ENCODE measurements around the gene VPS25.
"Not testable (repeated sequence)": the region's sequence is repeated elsewhere in the genome, so short reads cannot be mapped to it uniquely, and the experiment has no call there.

The VPS25 gene

DNA sequence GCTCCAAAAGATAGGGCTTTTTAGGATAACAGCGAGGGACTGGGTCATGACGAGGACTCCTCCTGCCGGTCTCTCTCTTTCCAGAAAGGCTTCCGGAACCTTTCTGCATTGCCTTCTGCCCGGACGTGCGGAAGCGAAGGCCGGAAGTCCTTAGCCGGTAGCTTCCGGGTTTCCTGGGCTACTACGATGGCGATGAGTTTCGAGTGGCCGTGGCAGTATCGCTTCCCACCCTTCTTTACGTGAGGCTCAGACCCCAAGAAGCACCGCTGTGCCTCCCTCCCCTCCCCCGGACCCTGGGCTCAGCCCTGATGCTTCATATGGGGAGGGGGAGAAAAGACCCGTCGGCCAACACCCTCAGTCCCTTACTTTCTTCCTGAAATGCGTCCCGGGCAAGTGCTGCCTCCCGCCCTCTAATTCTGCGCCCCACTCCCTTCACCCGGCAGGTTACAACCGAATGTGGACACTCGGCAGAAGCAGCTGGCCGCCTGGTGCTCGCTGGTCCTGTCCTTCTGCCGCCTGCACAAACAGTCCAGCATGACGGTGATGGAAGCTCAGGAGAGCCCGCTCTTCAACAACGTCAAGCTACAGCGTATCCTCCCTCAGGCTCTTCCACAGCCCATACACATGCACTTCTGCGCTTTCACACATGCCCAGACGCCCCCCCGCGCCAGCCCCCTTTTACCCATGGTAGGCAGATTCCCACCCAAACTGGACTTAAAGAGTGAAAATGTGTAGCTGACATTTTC, at the start of gene VPS25:
TSS of gene VPS25 (plus strand) at position 160 of the 746 bp plus-strand sequence. CDS start at position 187, 27 bp downstream.
- DNase-seq: peak; percentile 80

DNA sequence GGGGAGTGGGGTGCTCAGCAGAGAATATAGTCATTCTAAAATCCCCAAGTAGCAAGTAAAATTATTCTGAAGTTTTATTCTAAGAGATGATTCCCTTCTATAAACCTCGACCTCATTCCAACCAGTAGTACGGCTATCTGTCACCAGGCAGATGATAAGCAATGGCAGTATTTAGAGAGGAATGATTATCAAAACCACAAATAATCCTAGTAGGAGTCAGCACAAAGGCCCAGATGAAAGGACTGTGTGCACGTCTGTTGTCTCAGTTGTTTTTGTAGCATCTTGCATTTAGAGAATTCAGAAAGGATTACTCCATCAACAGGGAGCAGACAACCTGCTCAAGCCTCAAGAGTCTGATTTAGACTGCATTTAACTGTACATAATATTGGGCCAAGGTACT, 49.6 kb upstream of the VPS25 start:
- no peak for DNase-seq

GRCh38 chr17:42725143-42725542, 48.1 kb upstream of the VPS25 start:
- no peak for DNase-seq

GRCh38 chr17:42740699-42741098, 32.5 kb upstream of the VPS25 start:
- DNase-seq: no peak

DNA sequence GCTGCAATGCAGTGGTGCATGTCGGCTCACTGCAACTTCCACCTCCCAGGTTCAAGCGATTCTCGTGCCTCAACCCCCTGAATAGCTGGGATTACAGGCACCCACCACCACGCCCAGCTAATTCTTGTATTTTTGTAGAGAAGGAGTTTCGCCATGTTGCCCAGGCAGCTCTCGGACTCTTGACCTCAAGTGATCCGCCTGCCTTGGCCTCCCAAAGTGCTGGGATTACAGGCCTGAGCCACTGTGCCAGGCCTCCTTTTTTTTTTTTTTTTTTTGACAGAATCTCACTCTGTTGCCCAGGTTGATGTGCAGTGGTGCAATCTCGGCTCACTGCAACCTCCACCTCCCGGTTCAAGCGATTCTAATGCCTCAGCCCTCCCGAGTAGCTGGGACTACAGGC, 30.3 kb upstream of the VPS25 start:
- DNase-seq: not testable (repeated sequence)

GRCh38 chr17:42743595-42744282, 29.5 kb upstream of the VPS25 start:
- DNase-seq: no peak

- DNase-seq: peak; percentile 50
Measured at GRCh38 chr17:42744283-42744805, 28.9 kb upstream of the VPS25 start.

GRCh38 chr17:42744806-42745617, 28.2 kb upstream of the VPS25 start, which contains the start of gene EZH1:
EZH1 (minus strand) TSS chr17:42745040; CDS start chr17:42728941, 16,099 bp downstream.
- DNase-seq: peak; percentile 74

DNA sequence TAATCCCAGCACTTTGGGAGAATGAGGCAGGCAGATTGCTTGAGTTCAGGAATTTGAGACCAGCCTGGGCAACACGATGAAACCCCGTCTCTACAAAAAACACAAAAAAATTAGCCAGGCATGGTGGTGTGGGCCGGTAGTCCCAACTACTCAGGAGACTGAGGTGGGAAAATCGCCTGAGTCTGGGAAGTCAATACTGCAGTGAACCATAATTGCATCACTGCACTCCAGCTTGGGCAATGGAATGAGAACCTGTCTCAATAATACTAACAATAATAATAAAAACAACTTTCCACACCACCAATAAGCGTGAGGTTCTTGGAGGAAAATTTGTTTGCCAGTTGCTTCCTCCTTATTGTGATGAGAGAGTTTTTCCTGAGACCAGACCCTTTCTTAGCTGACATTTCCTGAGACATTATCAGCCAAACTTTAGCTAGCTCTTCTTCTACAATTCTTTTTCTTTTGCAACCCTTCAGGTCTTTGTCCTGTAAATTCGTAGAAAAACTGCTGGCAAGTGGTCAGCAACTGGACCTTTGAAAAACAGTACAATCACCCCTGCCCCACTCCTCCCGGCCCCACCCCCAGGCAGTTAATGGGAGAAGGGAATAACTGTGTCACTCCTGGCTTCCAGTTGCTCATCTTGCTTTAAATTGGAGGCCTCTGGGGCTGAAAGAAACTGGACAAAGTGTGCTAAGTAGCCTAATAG, 24.9 kb upstream of the VPS25 start:
- no peak for DNase-seq

GRCh38 chr17:42748908-42749798, 24.1 kb upstream of the VPS25 start:
- no peak for DNase-seq

DNA sequence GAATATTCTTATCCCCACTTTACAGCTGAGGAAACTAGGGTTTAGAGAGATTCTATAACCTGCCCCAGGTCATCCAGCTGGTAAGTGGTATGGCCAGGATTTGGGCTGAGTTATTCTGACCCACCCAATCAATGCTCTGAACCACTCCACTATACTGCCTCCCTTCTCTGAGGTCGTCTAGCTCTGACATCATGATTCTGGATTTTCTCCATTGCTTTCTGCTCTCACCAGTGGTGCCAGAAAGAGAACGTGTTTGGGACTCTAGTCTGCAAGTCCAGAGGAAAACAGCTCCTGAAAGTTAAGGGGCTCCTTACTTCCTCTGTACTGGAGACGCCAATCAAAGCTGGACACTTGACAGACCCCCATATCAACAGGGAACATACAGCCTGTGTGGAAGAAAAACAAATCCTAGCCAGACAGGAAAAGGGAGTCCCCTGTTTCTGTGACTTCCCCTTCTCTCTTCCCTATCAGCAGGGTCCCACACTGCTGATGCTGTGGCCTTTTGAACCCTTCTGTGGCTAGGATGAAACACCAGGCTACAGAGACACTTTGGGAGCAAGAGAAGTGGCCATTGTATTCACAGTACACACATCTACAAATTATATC, 22.4 kb upstream of the VPS25 start:
- DNase-seq: no peak

GRCh38 chr17:42751628-42752027, 21.6 kb upstream of the VPS25 start:
- peak; percentile 13 for DNase-seq

DNA sequence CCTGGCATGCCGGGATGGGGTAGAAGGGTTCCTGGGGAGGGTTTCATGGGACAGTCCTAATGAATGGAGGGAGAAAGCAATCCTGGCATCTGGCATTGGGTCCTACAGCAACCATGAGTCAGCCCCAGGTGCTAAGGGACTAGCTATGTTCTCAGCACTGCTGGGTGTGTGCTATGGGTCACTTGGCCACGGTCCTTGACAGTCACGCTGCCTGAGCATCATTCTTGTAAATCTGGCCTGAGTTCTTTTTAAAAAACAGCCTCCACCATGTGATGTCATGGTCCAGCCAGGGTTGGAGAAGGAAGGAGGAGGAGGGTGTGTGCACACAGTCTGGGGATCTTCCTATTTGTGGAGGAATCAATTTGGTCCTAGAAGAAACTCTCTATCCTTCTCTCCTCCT, 18.5 kb upstream of the VPS25 start:
- DNase-seq: no peak

DNA sequence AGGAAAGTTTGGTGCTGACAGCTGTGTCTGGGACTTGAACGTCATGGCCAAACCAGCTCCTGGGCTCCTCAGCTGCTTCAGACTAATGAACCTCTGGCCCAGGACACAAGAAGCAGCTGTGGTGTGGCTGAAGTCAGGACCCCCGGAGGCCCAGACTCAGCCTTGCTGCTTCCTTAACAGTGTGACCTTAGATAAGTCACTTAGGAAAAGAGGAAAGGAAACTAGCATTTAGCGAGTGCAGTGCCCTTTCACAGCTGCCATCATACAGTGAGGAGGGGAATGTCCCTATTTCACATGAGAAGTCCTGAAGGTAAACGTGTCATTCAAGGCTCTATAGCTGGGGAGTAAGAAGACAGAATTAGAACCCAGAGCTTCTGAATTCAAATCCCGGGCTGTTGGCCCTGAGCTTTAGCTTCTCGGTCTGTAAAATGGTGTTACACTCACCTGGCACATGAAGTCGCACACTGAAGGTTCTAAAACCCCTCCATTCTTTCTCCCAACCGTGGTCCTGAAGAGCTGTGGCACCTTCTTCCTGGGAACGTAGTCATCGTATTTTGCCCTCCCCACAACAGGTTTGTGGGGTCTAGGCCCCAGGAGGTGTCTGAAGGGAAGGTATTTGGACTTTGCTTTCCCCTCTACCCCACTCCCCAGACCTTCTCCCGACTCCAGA, 13.1 kb upstream of the VPS25 start:
- DNase-seq: no peak

DNA sequence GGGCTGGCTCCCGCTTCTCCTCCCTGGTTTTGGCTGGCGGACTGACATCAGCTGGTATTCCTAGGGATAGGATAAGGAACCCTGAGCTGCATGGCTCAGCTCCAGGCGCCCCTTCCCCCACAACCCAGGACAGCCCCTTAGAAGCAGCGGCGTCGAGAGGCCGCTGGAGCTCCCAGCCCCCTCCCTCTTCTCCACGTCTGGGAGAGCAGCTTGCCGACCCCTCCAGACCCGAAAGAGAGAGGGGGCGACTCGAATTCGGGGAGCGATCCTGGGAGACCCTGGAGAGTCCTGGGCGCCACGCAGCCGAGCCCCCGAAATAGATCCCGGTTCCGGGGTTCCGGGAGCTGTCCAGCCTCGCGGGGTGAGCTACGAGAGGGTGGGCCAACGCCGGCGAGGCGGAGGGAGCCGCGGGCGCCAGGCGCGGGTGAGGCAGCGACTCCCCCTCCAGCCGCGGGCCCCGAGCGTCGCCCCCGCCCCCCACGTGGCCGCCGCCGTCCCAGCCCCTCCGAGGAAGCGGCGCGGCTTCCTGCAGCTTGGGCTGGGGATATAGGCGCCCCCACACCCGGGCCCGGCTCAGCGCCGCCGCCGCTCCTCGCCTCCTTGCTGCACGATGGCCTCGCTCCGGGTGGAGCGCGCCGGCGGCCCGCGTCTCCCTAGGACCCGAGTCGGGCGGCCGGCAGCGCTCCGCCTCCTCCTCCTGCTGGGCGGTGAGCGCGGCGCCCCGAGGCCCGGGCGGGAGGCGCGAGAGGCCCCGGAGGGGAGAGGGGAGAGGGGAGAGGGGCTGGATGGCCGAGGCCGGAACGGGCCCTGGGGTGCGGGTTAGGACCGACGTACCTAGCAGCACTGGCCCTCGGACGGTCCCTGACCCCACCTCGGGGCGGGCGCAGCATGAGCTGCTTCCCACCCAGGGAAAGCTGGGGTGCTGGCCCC, 12.3 kb upstream of the VPS25 start, which contains the start of gene RAMP2:
TSS of gene RAMP2 (plus strand) at position 576 of the 930 bp plus-strand sequence. CDS start at position 611, 35 bp downstream.
- DNase-seq: no peak

GRCh38 chr17:42761638-42762037, 11.6 kb upstream of the VPS25 start:
- DNase-seq: no peak

- DNase-seq: no peak
Measured at GRCh38 chr17:42766124-42766523, 7.1 kb upstream of the VPS25 start.

DNA sequence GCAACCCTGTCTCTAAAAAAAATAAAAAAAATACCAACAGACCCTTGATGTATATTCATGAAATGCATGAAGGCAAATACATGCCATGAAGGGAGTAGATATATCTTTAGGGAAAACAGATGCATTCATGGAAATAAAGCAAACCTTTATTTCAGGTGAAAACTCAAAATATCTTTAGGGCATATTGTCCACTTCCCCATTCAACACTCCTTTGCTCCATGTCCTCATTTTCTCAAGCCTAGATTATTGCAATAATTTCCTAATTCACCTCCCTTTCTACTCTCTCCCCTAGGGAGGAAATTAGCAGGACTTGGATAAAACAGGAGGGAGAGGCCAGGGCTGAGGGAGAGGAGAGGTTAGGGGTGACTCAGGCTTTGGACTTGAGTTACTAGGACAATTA, 5.7 kb upstream of the VPS25 start:
- DNase-seq: no peak

DNA sequence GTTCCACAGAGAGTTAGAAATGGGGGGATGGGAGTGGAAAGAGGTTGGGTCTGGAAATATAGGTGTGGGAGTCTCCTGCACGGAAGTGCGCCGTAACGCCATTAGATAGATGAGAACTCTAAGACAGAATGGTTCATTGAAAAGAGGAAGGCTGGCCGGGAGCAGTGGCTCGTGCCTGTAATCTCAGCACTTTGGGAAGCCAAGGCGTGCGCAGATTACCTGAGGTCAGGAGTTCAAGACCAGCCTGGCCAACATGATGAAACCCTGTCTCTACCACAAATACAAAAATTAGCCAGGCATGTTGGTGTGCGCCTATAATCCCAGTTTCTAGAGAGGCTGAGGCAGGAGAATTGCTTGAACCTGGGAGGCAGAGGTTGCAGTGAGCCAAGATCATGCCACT, 5.2 kb upstream of the VPS25 start:
- DNase-seq: not testable (repeated sequence)
